ENCODE measurements around the gene TMEM184A.

Gene TMEM184A

DNA sequence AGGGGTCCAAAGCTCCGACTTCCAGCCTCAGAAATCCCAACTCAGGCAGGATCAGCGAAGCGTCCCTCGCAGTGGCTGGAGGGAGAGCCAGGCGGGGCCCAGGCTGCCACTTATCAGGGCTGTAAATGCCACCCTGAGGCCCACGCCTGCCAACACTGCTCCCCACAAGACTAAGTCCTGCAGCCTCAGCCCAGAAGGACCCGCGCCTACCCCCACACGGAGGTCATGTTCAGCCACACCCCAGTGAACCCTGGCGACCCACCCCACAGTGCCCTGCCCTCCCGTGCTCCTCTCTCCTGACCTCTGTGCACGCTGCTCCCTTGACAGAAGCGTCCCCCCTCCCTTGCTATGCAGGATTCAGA is 10.7 kb upstream of the TMEM184A start:
- DNase-seq, result no peak

DNA sequence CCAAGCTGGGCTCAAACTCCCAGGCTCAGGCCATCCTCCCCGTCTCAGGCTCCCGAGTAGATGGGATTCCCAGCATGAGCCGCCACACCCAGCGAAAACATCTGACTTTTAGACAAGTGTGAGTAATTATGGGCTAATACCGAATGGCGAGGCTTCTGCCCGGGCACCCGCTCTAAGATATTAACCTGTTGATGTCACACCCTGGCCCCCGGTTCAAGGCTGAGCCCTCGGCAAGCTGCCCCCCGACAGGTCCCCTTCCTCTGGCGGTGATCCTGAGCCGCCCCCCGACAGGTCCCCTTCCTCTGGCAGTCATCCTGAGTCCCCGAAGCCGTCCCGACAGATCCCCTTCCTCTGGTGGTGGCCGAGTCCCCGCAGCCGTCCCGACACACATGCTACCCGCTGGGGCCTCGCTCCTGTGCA is 8.6 kb upstream of the TMEM184A start:
- DNase-seq, result no peak

- no peak for DNase-seq
These were observed 8.1 kb upstream of the TMEM184A start for GRCh38 chr7:1563981-1564602.

- no peak for DNase-seq
These were observed 6.6 kb upstream of the TMEM184A start for GRCh38 chr7:1562597-1563051.

GRCh38 chr7:1562116-1562515 is 6.1 kb upstream of the TMEM184A start:
- DNase-seq, result no peak

GRCh38 chr7:1561036-1561940 is 5.3 kb upstream of the TMEM184A start:
- no peak for DNase-seq

DNA sequence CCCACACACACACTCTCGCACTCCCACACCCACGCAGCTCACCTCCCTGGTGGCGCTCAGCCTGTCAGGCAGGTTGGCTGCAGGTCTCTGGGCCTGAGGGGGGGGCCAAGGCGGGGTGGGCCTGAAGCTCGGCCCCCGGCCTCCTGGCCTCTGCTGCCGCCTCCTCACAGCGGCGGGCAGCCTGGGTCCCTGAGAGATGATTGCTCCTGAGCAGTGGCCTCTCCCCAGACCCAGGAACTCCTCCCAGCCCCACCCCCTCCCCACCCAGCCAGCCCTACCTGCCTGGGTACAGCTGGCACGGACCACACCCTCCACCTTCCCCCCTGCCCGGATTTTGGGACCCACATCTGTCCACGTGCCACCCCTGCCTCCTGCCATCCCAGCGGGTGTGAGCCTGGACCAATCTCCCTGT is 4.6 kb upstream of the TMEM184A start:
- no peak for DNase-seq

- no peak for DNase-seq
These were observed 3.9 kb upstream of the TMEM184A start for GRCh38 chr7:1559626-1560590.

DNA sequence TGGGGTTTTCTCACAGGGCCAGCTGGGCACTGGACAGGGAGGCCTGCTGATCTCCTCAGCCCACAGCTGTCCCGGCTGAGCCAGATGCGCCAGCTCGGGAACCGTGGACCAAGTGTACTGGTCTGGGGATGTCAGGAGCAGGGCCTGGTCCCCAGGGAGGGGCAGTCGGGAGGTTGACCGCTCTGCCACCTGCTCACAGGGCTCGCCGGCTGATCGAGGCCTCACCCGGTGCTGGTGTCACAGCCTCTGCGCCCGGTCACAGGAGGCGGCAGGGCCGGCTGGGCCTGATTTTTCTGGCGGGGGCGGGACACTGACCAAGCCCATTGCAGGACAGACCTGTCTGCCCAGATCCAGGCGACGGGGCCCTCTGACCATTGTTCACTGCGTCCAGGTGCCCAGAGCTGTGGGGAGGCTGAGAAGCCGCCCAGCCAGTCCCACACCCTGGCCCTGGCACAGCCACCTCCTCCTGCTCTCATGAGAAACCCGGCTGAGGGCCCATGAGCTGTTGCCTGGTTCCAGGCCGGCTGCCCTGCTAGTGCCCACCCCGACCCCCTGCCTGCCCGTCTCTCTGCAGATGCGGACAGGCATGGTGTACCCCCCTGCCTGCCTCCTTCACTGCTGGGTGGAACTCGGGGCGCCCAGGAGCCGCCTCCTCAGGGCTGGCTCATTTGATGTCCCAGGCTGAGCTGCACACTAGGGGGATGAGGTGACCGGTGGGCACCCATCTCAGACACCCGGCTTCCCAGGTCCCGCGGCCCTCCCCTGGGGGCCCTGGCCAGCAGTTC is 3.0 kb upstream of the TMEM184A start:
- no peak for DNase-seq

GRCh38 chr7:1558181-1558811 is 2.3 kb upstream of the TMEM184A start:
- DNase-seq, result no peak

GRCh38 chr7:1557771-1558170 is 1.8 kb upstream of the TMEM184A start:
- no peak for DNase-seq

- no peak for DNase-seq
These were observed 1.0 kb upstream of the TMEM184A start for GRCh38 chr7:1557006-1557405.

GRCh38 chr7:1555046-1555812 is 776 bp downstream of the TMEM184A start:
- peak; percentile 93 for DNase-seq

DNA sequence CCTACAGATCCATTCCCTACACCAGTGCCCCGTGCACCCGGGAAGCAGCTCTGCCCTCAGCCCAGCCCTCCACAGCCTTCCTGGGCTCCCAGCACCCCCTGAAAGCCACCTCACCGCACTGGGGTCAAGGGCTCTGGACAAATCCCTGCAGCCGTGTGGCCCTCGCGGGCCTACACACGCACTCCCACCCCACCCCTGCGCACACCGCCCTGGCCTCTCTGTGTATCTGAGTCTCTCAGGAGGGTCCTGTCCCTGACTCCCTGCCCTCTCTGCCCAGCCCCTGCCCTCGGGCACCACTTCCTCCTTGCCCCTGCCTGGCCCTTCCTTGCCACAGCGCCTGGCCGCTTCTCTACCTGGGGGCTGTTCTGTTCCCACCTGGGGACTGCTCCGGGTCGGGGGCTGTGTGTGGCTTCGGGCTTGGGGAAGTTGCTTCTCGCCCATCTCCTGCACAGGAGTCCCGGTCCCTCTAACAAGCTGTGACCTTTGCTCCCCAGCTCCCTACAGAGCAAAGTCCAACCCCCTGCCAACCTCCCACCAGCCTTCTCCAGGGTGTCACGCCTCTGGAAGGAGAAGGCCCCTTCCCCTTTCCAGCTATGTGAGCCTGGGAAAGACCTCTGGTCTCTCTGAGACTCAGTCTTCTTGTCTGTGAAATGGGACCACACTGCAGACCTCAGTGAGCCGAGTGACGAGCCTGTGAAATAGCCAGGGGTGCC is 1.5 kb downstream of the TMEM184A start:
- DNase-seq, result no peak

DNA sequence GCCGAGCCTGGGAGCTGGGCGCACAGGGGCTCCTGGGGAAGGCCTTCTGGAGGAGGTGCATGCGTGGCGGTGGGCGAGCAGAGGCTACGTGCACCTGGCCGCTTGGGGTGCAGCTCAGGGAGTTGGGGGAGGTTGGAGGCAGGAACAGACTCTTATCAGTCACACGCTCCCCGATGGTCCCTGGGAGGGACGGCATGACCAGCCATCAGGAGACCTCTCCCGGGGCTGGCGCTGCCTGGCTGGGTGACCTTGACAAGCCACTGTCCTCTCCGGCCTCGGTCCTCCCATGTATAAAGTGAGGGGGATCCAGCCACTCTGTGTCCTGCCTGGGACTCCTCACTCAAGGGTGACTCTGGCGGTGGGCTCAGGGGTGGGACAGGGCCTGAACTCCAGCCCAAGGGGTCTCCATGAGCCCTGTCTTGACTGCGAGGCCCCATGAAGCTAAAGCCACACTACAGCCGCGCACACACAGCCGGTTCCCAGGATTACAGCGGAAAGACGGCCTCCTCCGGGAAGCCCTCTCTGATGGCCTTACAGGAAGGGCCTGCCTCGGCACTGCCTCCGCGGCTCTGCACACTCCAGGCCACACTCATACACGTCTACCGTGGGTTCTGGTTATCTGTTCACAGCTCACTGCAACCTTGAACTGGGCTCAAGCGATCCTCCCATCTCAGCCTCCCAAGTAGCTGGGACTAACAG is 2.3 kb downstream of the TMEM184A start:
- no peak for DNase-seq

- no peak for DNase-seq
These were observed 3.8 kb downstream of the TMEM184A start for GRCh38 chr7:1552200-1552599.

DNA sequence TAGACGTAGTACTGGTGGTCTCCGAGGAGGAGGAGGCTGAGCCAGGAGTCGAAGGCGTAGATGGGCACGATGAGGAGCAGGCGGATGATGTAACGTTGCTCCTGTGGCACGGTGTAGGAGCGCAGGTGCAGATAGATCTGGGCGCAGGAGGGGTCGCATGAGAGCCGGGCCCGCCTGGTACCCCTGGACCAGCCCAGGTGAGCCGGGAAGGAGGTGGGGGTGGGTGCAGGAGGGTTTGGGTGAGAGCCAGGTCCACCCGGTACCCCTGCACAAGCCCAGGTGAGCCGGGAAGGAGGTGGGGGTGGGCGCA is 5.2 kb downstream of the TMEM184A start:
- no peak for DNase-seq

DNA sequence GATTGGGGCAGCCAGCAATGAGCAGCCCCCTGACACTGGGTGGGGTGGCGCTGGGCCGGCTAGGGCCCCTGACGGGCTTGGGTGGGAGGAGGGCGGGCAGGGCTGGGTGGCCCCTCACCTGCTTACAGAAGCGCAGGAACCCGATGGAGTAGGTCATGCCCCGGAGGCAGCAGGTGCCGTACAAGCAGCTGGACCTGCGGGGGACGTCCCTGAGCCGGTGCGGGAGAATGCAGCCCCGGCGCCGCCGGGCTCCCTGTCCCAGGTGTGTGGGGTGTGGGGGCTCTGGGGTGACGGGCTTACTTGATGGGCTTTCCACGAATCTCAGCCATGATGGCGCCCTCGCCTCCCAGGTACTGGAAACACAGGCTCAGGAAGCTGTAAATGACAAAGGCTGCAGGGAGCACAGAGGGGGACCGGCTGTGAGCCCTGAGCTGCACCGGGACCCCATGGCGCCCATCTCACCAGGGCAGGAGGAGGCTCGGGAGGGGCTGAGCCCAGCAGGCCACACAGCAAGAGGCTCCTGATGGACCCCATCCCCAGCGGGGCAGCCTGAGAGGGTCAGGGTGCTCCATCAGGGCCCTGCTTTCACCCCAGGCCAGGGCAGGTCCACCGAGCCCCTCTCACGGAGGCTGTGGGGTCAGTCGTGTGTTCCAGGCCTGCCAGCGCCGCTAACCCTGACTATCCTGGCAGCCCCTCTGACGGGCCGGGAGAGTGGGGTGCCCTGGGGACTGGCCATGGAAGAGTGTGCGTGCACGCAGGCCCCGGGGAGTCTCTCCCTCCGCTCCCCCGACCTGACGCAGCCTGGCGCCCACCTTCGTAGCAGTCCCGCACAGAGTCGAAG is 5.8 kb downstream of the TMEM184A start:
- DNase-seq, result no peak

Measured in NCI-H146 (cell line).